ENCODE results near the gene RPS3A. TPM values are rescaled to one million over a fixed set of nuclear protein-coding genes. Genes with fewer than 3 reads are reported as not detected.

RPS3A gene
- total and polyA plus RNA-seq, 4 donors = 337 to 1,043 (median 588) TPM

GRCh38 chr4:151105454-151106032 is 6.1 kb downstream of the RPS3A start:
- H3K27ac ChIP-seq (ENCODE audit: low read depth in 1 of 2, low read length in 2 of 2) = no peak overlapping the region
- DNase-seq (ENCODE audit: low spot score) = no peak
- H3K27me3 ChIP-seq (ENCODE audit: control insufficient read depth in 4 of 4, insufficient read depth in 4 of 4, low read length in 3 of 4) = no peaks in the 10 kb centered on the region
- no peak overlapping the region for H3K4me3 ChIP-seq (ENCODE audit: low read depth in 1 of 3, low read length in 3 of 3)
- 97% methylated on average over 5 of the region's 5 CpGs for WGBS
- no peaks in the 10 kb centered on the region for H3K9me3 ChIP-seq (ENCODE audit: control insufficient read depth in 4 of 4, low read length in 3 of 4)
- peaks cover 19 to 58% (median 48%) of the 10 kb centered on the region in 4 donors for H3K36me3 ChIP-seq (ENCODE audit: control insufficient read depth in 4 of 4, insufficient read depth in 3 of 4, low read depth in 1 of 4, low read length in 3 of 4)
- H3K9ac ChIP-seq (ENCODE audit: low read depth in 1 of 2, low read length in 2 of 2) = no peak overlapping the region
- H3K4me1 ChIP-seq (ENCODE audit: control insufficient read depth in 4 of 4, insufficient read depth in 4 of 4, low read length in 3 of 4) = peaks cover 0 to 13% (median 5%) of the 10 kb centered on the region in 4 donors
- TF ChIP-seq CTCF (IDR thresholded peaks at IDR 0.05; ENCODE audit: low read depth, low read length, missing input control) (no peak), GABPA (IDR thresholded peaks at IDR 0.05 in 1 of 2, conservative IDR thresholded peaks at IDR 0.05 in 1 of 2) (no peak), YY1 (IDR thresholded peaks at IDR 0.05) (no peak), FOXA2 (IDR thresholded peaks at IDR 0.05) (no peak), TAF1 (conservative IDR thresholded peaks at IDR 0.05) (no peak), JUND (IDR thresholded peaks at IDR 0.05) (no peak), ZBTB33 (IDR thresholded peaks at IDR 0.05) (no peak), FOXA1 (IDR thresholded peaks at IDR 0.05) (no peak), RAD21 (IDR thresholded peaks at IDR 0.05) (no peak), NR2F2 (IDR thresholded peaks at IDR 0.05) (no peak), ATF3 (IDR thresholded peaks at IDR 0.05) (no peak), HNF4G (IDR thresholded peaks at IDR 0.05) (no peak), MAX (IDR thresholded peaks at IDR 0.05) (no peak), HNF4A (conservative IDR thresholded peaks at IDR 0.05) (no peak), SP1 (IDR thresholded peaks at IDR 0.05) (no peak), RXRA (IDR thresholded peaks at IDR 0.05) (no peak), REST (IDR thresholded peaks at IDR 0.05) (no peak), EGR1 (IDR thresholded peaks at IDR 0.05; ENCODE audit: low read depth in 2 of 2) (no peak)
